WTC11 (cell line): Measurements from ENCODE around the gene CNN2. TPM values are rescaled to one million over a fixed set of nuclear protein-coding genes. Genes with fewer than 3 reads are reported as not detected.

ENCODE experiments used
- ATAC-seq: fragments of 200-7000 bp; cut with Tn5 transposase; 2 replicates; pipeline ENCODE4 v1.10.0; 2021; ENCODE audit warnings: mild to moderate bottlenecking, moderate library complexity
- CTCF ChIA-PET: fragments of 300-600 bp; sonication (Branson Sonifier 250); formaldehyde crosslinking; loops from one replicate; lab custom pipeline; 2021; ENCODE audit warnings: antibody characterized with exemption; lab: Charles Lee
- POLR2A ChIA-PET: fragments of 350-600 bp; sonication (Branson Sonifier 250); formaldehyde crosslinking; loops from one replicate; lab custom pipeline; 2021; ENCODE audit warnings: antibody characterized with exemption; lab: Charles Lee
- DNase-seq: peaks from one replicate; pipeline ENCODE4 v3.0.0; 2021; ENCODE audit warnings: low spot score
- H3K27ac Mint-ChIP-seq: 2 replicates; pipeline ENCODE4 v1.8.0; 2021; ENCODE audit warnings: mixed read lengths
- H3K27me3 Mint-ChIP-seq: 2 replicates; pipeline ENCODE4 v1.8.0; 2021; ENCODE audit warnings: low read depth, mild to moderate bottlenecking, moderate library complexity, mixed read lengths
- H3K36me3 Mint-ChIP-seq: 2 replicates; pipeline ENCODE4 v1.8.0; 2021; ENCODE audit warnings: mixed read lengths
- H3K4me1 Mint-ChIP-seq: 2 replicates; pipeline ENCODE4 v1.8.0; 2022; ENCODE audit warnings: mixed read lengths
- H3K4me3 Mint-ChIP-seq: 2 replicates; pipeline ENCODE4 v1.8.0; 2021; ENCODE audit warnings: mild to moderate bottlenecking, moderate library complexity, mixed read lengths
- H3K9me3 Mint-ChIP-seq: 2 replicates; pipeline ENCODE4 v1.8.0; 2021; ENCODE audit warnings: mixed read lengths
- ATF3 ChIP-seq: sonication (generic); formaldehyde crosslinking; conservative IDR thresholded peaks from 2 replicates; pipeline ENCODE4 v1.8.1; 2022; ENCODE audit warnings: mild to moderate bottlenecking, missing genetic modification reagents
- CTCF ChIP-seq: fragments of 200-600 bp; IDR thresholded peaks from 2 replicates; pipeline ENCODE4 v1.8.0; 2022; ENCODE audit warnings: antibody characterized with exemption
- ELF4 ChIP-seq: sonication (generic); formaldehyde crosslinking; IDR thresholded peaks from 2 replicates; pipeline ENCODE4 v1.8.1; 2022; ENCODE audit warnings: low read depth, mild to moderate bottlenecking, moderate library complexity, missing genetic modification reagents
- ETV6 ChIP-seq: sonication (generic); formaldehyde crosslinking; IDR thresholded peaks from 2 replicates; pipeline ENCODE4 v1.8.1; 2022; ENCODE audit warnings: mild to moderate bottlenecking, missing genetic modification reagents
- FOXP4 ChIP-seq: sonication (generic); formaldehyde crosslinking; IDR thresholded peaks from 2 replicates; pipeline ENCODE4 v1.8.0; 2022; ENCODE audit warnings: mild to moderate bottlenecking, missing genetic modification reagents
- GRHL2 ChIP-seq: fragments of 250-450 bp; sonication (Bioruptor Pico); IDR thresholded peaks from 2 replicates; pipeline ENCODE4 v1.8.0; 2022; ENCODE audit warnings: mild to moderate bottlenecking, moderate library complexity; ENCODE audit not compliant: insufficient replicate concordance, severe bottlenecking
- HMGA2 ChIP-seq: fragments of 250-450 bp; sonication (Bioruptor Pico); IDR thresholded peaks from 2 replicates; pipeline ENCODE4 v1.4.0; 2021; ENCODE audit warnings: mild to moderate bottlenecking, moderate library complexity
- MLX ChIP-seq: sonication (generic); formaldehyde crosslinking; IDR thresholded peaks from 2 replicates; pipeline ENCODE4 v1.8.1; 2023; ENCODE audit warnings: mild to moderate bottlenecking, missing genetic modification reagents, moderate library complexity
- NFE2L1 ChIP-seq: sonication (generic); formaldehyde crosslinking; IDR thresholded peaks from 2 replicates; pipeline ENCODE4 v1.8.1; 2023; ENCODE audit warnings: missing genetic modification reagents
- NFYB ChIP-seq: sonication (generic); formaldehyde crosslinking; conservative IDR thresholded peaks from 2 replicates; pipeline ENCODE4 v1.8.0; 2022; ENCODE audit warnings: low read depth, missing genetic modification reagents
- NR1H2 ChIP-seq: sonication (generic); formaldehyde crosslinking; IDR thresholded peaks from 2 replicates; pipeline ENCODE4 v1.9.0; 2021; ENCODE audit warnings: mild to moderate bottlenecking, moderate library complexity, missing genetic modification reagents
- PREB ChIP-seq: sonication (generic); formaldehyde crosslinking; IDR thresholded peaks from 2 replicates; pipeline ENCODE4 v1.8.1; 2022; ENCODE audit warnings: mild to moderate bottlenecking, missing genetic modification reagents, moderate library complexity, borderline replicate concordance
- STAT6 ChIP-seq: sonication (generic); formaldehyde crosslinking; conservative IDR thresholded peaks from 2 replicates; pipeline ENCODE4 v1.8.1; 2023; ENCODE audit warnings: mild to moderate bottlenecking, low read depth, missing genetic modification reagents, moderate library complexity
- TEAD1 ChIP-seq: sonication (generic); formaldehyde crosslinking; IDR thresholded peaks from 2 replicates; pipeline ENCODE4 v1.8.0; 2022; ENCODE audit warnings: mild to moderate bottlenecking, missing genetic modification reagents
- TEAD4 ChIP-seq: sonication (generic); formaldehyde crosslinking; IDR thresholded peaks from 2 replicates; pipeline ENCODE4 v1.8.0; 2022; ENCODE audit warnings: mild to moderate bottlenecking, missing genetic modification reagents
- USF1 ChIP-seq: sonication (generic); formaldehyde crosslinking; IDR thresholded peaks from 2 replicates; pipeline ENCODE4 v1.8.0; 2022; ENCODE audit warnings: mild to moderate bottlenecking, missing genetic modification reagents
- ZNF232 ChIP-seq: sonication (generic); formaldehyde crosslinking; IDR thresholded peaks from 2 replicates; pipeline ENCODE4 v1.8.0; 2022; ENCODE audit warnings: mild to moderate bottlenecking, missing genetic modification reagents
- ZNF532 ChIP-seq: fragments of 250-450 bp; sonication (Bioruptor Pico); IDR thresholded peaks from 2 replicates; pipeline ENCODE4 v1.9.0; 2021; ENCODE audit warnings: mild to moderate bottlenecking, borderline replicate concordance
- ZNF671 ChIP-seq: fragments of 250-450 bp; sonication (Bioruptor Pico); IDR thresholded peaks from 2 replicates; pipeline ENCODE4 v1.8.0; 2021; ENCODE audit warnings: mild to moderate bottlenecking
- total RNA-seq: library from RNA; stranded (reverse); gene quantifications from 3 replicates; pipeline ENCODE4 v1.2.3, GENCODE V29; 2021

CNN2 gene
- total RNA-seq, 1 experiment from 2014 or later, result 390 TPM

GRCh38 chr19:1032264-1032867 lies 6.0 kb downstream of the CNN2 start:
- H3K36me3 Mint-ChIP-seq, result peaks cover 40% of the 10 kb centered on the region
- POLR2A ChIA-PET, result interaction anchor here (0.6 to 1.0 kb wide), 3 partner anchors 10 to 49 kb away, joined by 3 to 9 read pairs (median 4); no protein-coding TSS in a partner anchor
- H3K9me3 Mint-ChIP-seq, result no peaks in the 10 kb centered on the region
- CTCF ChIA-PET, result no interaction called here
- no peak overlapping the region for H3K4me3 Mint-ChIP-seq
- no peak overlapping the region for H3K27ac Mint-ChIP-seq
- no peak for DNase-seq
- ATAC-seq, result no peak
- no peak for TF ChIP-seq USF1 (CRISPR knock-in tag)
- TF ChIP-seq ELF4 (CRISPR knock-in tag), result no peak
- TF ChIP-seq NFE2L1, result no peak
- TF ChIP-seq GRHL2 (CRISPR knock-in tag), result no peak
- no peak for TF ChIP-seq TEAD1 (CRISPR knock-in tag)
- TF ChIP-seq ZNF532 (CRISPR knock-in tag), result no peak
- no peak for TF ChIP-seq NFYB (CRISPR knock-in tag)
- no peak for TF ChIP-seq CTCF
- TF ChIP-seq PREB (CRISPR knock-in tag), result no peak
- no peak for TF ChIP-seq FOXP4 (CRISPR knock-in tag)
- TF ChIP-seq TEAD4 (CRISPR knock-in tag), result no peak
- no peak for TF ChIP-seq NR1H2 (CRISPR knock-in tag)
- TF ChIP-seq MLX (CRISPR knock-in tag), result no peak
- no peak for TF ChIP-seq ATF3 (CRISPR knock-in tag)
- TF ChIP-seq ZNF671, result no peak
- TF ChIP-seq STAT6 (CRISPR knock-in tag), result no peak
- TF ChIP-seq ZNF232 (CRISPR knock-in tag), result no peak
- no peak for TF ChIP-seq ETV6
- TF ChIP-seq HMGA2 (CRISPR knock-in tag), result no peak
- H3K27me3 Mint-ChIP-seq, result no peaks in the 10 kb centered on the region
- H3K4me1 Mint-ChIP-seq, result peaks cover 3% of the 10 kb centered on the region
